HFF-Myc (cell line): ENCODE data around the gene VPS26B.

Experiments
- DNase-seq: peaks from one replicate; pipeline ENCODE4 v3.0.0-alpha.2; 2011; ENCODE audit warnings: low read depth; ENCODE audit errors: extremely low read depth
- H3K4me3 ChIP-seq: replicated peaks from 2 replicates; pipeline ENCODE4 v1.5.1; 2011; ENCODE audit warnings: low read depth, mild to moderate bottlenecking, control low read depth, low read length
- CTCF ChIP-seq: IDR thresholded peaks from 2 replicates; pipeline ENCODE4 v1.5.1; 2012; ENCODE audit warnings: mild to moderate bottlenecking, low read depth, low read length, control low read depth; ENCODE audit errors: missing control alignments

VPS26B gene

GRCh38 chr11:134272381-134273316 is 48.2 kb downstream of the VPS26B start:
- no peak for TF ChIP-seq CTCF
- no peak for DNase-seq
- H3K4me3 ChIP-seq, result no peak overlapping the region

- TF ChIP-seq CTCF, result no peak
- no peak for DNase-seq
- H3K4me3 ChIP-seq, result no peak overlapping the region
Measured at GRCh38 chr11:134273317-134273712, 48.8 kb downstream of the VPS26B start.

- TF ChIP-seq CTCF, result no peak
- DNase-seq, result no peak
- no peak overlapping the region for H3K4me3 ChIP-seq
Measured at GRCh38 chr11:134275188-134275533, 50.7 kb downstream of the VPS26B start.

- TF ChIP-seq CTCF, result peak; percentile 25
- no peak for DNase-seq
- no peak within 1 kb of the TSS for H3K4me3 ChIP-seq
Measured at GRCh38 chr11:134275534-134276395, 51.3 kb downstream of the VPS26B start, which contains the start of gene GLB1L3. Gene GLB1L3, plus strand, starts transcription at chr11:134276379. Its CDS starts 362 bp downstream, at chr11:134276741.

- TF ChIP-seq CTCF, result no peak
- no peak overlapping the region for H3K4me3 ChIP-seq
- DNase-seq, result no peak
Measured at GRCh38 chr11:134276396-134277182, 52.1 kb downstream of the VPS26B start.
